Kidney (tissue), 14 donors: ENCODE data around the gene SPTLC1. TPM values are rescaled to one million over a fixed set of nuclear protein-coding genes. Genes with fewer than 3 reads are reported as not detected.

ENCODE experiments used
- DNase-seq, 5 donors: peaks; one replicate each; pipeline ENCODE4 v3.0.0-alpha.2; 2013 to 2020
- FAIRE-seq: peaks from 2 replicates; lab custom pipeline; 2012; peaks lifted over from hg19 to GRCh38; lab: Jason Lieb, UNC
- H3K27ac ChIP-seq, 2 donors: one replicate each; pipeline ENCODE4 v1.7.0; 2013; ENCODE audit warnings: low read depth in 2 of 2, low read length in 2 of 2, inconsistent platforms in 1 of 2
- H3K27me3 ChIP-seq: one replicate; pipeline ENCODE4 v1.7.1; 2013; ENCODE audit warnings: low read length, inconsistent platforms; ENCODE audit not compliant: control insufficient read depth, insufficient read depth
- H3K36me3 ChIP-seq, 3 donors: one replicate each; pipeline versions ENCODE4 v1.7.0 to v1.7.1; 2013; ENCODE audit warnings: low read length in 3 of 3, control low read depth in 1 of 3, inconsistent platforms in 1 of 3; ENCODE audit not compliant: insufficient read depth in 3 of 3, control insufficient read depth in 2 of 3
- H3K4me1 ChIP-seq, 3 donors: one replicate each; pipeline versions ENCODE4 v1.7.0 to v1.7.1; 2013; ENCODE audit warnings: low read length in 3 of 3, inconsistent platforms in 1 of 3, low read depth in 1 of 3; ENCODE audit not compliant: control insufficient read depth in 2 of 3, insufficient read depth in 2 of 3
- H3K4me3 ChIP-seq, 3 donors: one replicate each; pipeline versions ENCODE4 v1.7.0 to v1.8.1; 2013; ENCODE audit warnings: low read length in 3 of 3, control low read depth in 1 of 3, inconsistent platforms in 1 of 3
- H3K9ac ChIP-seq, 3 donors: one replicate each; pipeline versions ENCODE4 v1.7.0 to v1.7.1; 2013; ENCODE audit warnings: low read length in 3 of 3, control low read depth in 1 of 3, inconsistent platforms in 1 of 3
- H3K9me3 ChIP-seq, 3 donors: one replicate each; pipeline versions ENCODE4 v1.7.0 to v1.7.1; 2013; ENCODE audit warnings: low read length in 3 of 3, control low read depth in 1 of 3, inconsistent platforms in 1 of 3; ENCODE audit not compliant: control insufficient read depth in 2 of 3, insufficient read depth in 1 of 3
- intact Hi-C: fragments of 100-400 bp; cut with DNase I; formaldehyde crosslinking; loops from one replicate; pipeline ENCODE4 v1.11.1; 2022
- polyA plus RNA-seq: library from polyadenylated mRNA; stranded (reverse); fragments of 350-450 nt; fragmentation: Illumina TruSeq; extraction: RNeasy Lipid Tissue Mini Kit (QIAGEN cat#74804); gene quantifications from one replicate; pipeline ENCODE4 v1.2.3, GENCODE V29; 2014; ENCODE audit warnings: low read depth, low replicate concordance; ENCODE audit not compliant: insufficient read depth
- total RNA-seq: library from RNA; stranded (reverse); fragmentation: NEBNext Ultra II Directional; extraction: Animal tissue kit (Norgen Biotek cat#: 25700); gene quantifications from one replicate; pipeline ENCODE4 v1.2.1, GENCODE V29; 2021
- TF ChIP-seq, protein P1 (sequence below): IDR thresholded peaks from 3 replicates; pipeline ENCODE4 v1.5.1; 2012; ENCODE audit warnings: mild to moderate bottlenecking, moderate library complexity, borderline replicate concordance; ENCODE audit not compliant: insufficient read depth; ENCODE audit errors: extremely low read depth
- donor health status: control.
- donor health status: control.
- donor health status: control.
- donor health status: control.
- donor health status: control.
- donor health status: DM: yes; HTN: yes; CAD: no.
- donor health status: Normal renal cell carcinoma (clear cell type).

SPTLC1 gene
- total and polyA plus RNA-seq, 2 donors from 2014 or later = 29.4 to 72.2 TPM

DNA sequence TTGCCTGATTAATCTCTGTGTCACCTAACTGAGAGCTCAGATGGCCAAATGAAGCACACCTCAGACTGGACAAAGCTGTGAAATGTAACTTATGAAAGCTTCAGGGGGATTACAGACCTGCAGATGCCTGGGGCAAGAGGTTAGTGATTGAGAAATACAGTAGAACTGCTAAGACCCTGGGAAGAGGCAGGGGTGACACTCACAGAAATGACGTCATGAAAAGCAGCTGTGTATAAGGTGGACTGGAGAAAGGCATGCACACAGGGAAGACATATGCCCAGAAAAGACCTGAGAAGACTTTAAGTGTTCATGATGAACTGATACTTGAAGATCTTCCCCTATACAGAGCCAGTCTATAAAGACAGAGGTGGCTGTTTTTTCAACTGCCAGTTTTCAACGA is 49.3 kb upstream of the SPTLC1 start:
- H3K4me1 ChIP-seq = no peaks in the 10 kb centered on the region
- H3K36me3 ChIP-seq = no peaks in the 10 kb centered on the region
- H3K4me3 ChIP-seq = no peak overlapping the region
- H3K27me3 ChIP-seq = no peaks in the 10 kb centered on the region
- FAIRE-seq (no peak), DNase-seq (no peak)
- intact Hi-C loops = no loop called here
- H3K9ac ChIP-seq = no peak overlapping the region
- TF ChIP-seq, protein P1, sequence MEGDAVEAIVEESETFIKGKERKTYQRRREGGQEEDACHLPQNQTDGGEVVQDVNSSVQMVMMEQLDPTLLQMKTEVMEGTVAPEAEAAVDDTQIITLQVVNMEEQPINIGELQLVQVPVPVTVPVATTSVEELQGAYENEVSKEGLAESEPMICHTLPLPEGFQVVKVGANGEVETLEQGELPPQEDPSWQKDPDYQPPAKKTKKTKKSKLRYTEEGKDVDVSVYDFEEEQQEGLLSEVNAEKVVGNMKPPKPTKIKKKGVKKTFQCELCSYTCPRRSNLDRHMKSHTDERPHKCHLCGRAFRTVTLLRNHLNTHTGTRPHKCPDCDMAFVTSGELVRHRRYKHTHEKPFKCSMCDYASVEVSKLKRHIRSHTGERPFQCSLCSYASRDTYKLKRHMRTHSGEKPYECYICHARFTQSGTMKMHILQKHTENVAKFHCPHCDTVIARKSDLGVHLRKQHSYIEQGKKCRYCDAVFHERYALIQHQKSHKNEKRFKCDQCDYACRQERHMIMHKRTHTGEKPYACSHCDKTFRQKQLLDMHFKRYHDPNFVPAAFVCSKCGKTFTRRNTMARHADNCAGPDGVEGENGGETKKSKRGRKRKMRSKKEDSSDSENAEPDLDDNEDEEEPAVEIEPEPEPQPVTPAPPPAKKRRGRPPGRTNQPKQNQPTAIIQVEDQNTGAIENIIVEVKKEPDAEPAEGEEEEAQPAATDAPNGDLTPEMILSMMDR = no peak
- no peak overlapping the region for H3K27ac ChIP-seq
- no peaks in the 10 kb centered on the region for H3K9me3 ChIP-seq

DNA sequence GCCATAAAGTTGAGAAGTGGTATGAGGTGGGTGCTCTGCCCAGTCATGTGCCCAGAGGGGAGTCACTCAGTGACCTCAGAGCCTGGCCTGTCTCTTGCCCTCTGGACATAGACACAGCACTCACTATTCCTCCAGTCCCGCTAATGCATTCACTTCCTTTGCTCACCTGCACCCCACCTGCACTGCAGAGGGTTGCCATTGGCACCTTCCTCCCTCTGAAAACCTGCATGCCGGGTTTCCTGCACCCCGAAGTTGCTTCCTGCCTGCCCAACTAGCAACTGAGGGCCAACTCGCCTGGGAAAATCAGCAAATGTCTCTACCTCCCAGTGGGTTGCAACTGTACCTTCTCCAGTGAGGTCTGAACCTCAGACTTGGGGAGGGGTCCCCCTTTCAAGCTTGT is 48.1 kb upstream of the SPTLC1 start:
- FAIRE-seq = no peak
- intact Hi-C loops = no loop called here
- Histone ChIP-seq H3K27me3 (no peaks in the 10 kb centered on the region), H3K4me3 (no peak overlapping the region), H3K9ac (no peak overlapping the region), H3K27ac (no peak overlapping the region), H3K9me3 (no peaks in the 10 kb centered on the region), H3K4me1 (no peaks in the 10 kb centered on the region), H3K36me3 (no peaks in the 10 kb centered on the region)
- DNase-seq = no peak
- TF ChIP-seq, protein P1 = no peak

DNA sequence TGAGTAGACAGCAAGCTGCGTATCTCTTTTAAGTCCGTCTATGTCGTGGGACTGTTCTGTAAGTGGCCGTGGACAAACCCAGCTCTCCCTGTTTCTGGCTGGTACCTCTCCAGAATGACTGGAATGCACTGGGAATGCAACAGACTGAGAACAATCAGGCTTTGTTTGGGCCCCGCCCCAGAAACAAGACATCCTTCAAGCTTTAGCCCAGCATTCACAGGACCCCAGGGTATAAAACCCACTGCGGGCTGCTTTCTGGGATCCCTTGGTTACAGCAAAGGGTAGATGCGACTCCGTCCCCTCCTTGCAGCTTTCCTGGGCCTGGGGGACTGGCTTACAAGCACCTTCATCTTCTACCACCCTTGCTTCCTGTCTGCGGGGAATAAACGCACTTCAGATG is 45.6 kb upstream of the SPTLC1 start:
- Histone ChIP-seq H3K9ac (no peak overlapping the region), H3K4me1 (no peaks in the 10 kb centered on the region), H3K36me3 (no peaks in the 10 kb centered on the region), H3K27me3 (no peaks in the 10 kb centered on the region), H3K9me3 (no peaks in the 10 kb centered on the region), H3K4me3 (no peak overlapping the region), H3K27ac (no peak overlapping the region)
- TF ChIP-seq, protein P1 = no peak
- DNase-seq (no peak), FAIRE-seq (no peak)
- intact Hi-C loops = no loop called here

DNA sequence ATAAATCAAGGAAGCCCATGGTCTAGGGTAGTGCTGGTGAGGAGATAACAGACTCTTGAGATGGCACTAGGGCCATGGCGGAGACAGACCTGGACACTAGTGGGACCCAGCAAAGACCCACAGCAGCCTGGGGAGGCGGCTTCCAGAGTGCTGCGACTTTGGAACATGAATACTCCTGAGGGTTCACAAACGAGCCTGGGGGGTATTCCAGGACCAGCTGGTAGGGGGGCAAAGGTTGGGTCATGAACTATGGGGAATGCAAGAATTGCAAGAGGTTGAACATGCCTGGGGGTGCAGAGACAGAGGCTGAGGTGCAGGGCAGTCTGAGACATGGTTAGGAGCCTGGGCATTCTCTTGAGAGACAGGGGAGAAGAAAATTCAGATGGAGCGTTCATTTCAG is 43.8 kb upstream of the SPTLC1 start:
- FAIRE-seq (no peak), DNase-seq (no peak)
- no peak overlapping the region for H3K4me3 ChIP-seq
- intact Hi-C loops = no loop called here
- no peaks in the 10 kb centered on the region for H3K36me3 ChIP-seq
- no peaks in the 10 kb centered on the region for H3K4me1 ChIP-seq
- H3K9ac ChIP-seq = no peak overlapping the region
- no peaks in the 10 kb centered on the region for H3K9me3 ChIP-seq
- no peak overlapping the region for H3K27ac ChIP-seq
- TF ChIP-seq, protein P1 = no peak
- H3K27me3 ChIP-seq = no peaks in the 10 kb centered on the region
